Liver (tissue), 9 donors: ENCODE measurements around the gene HOXB3. TPM values are rescaled to one million over a fixed set of nuclear protein-coding genes. Genes with fewer than 3 reads are reported as not detected.

Experiments used
- DNase-seq: peaks from one replicate; pipeline ENCODE4 v3.0.0-alpha.2; 2017; ENCODE audit warnings: low spot score
- H3K27ac ChIP-seq, 2 donors: one replicate each; pipeline ENCODE4 v1.7.0; 2013; ENCODE audit warnings: inconsistent platforms in 2 of 2, low read length in 2 of 2, control low read depth in 1 of 2, low read depth in 1 of 2, mild to moderate bottlenecking in 1 of 2
- H3K27me3 ChIP-seq, 4 donors: one replicate each; pipeline versions ENCODE4 v1.6.1 to v1.7.0; 2013; ENCODE audit warnings: low read length in 3 of 4, inconsistent platforms in 1 of 4, mild to moderate bottlenecking in 1 of 4, moderate library complexity in 1 of 4; ENCODE audit not compliant: control insufficient read depth in 4 of 4, insufficient read depth in 4 of 4
- H3K36me3 ChIP-seq, 4 donors: one replicate each; pipeline versions ENCODE4 v1.6.1 to v1.7.0; 2013; ENCODE audit warnings: low read length in 3 of 4, mild to moderate bottlenecking in 3 of 4, low read depth in 1 of 4, moderate library complexity in 1 of 4; ENCODE audit not compliant: control insufficient read depth in 4 of 4, insufficient read depth in 3 of 4
- H3K4me1 ChIP-seq, 4 donors: one replicate each; pipeline versions ENCODE4 v1.6.1 to v1.7.0; 2013; ENCODE audit warnings: low read length in 3 of 4, mild to moderate bottlenecking in 3 of 4, moderate library complexity in 1 of 4; ENCODE audit not compliant: control insufficient read depth in 4 of 4, insufficient read depth in 4 of 4
- H3K4me3 ChIP-seq, 3 donors: one replicate each; pipeline versions ENCODE4 v1.6.1 to v1.7.0; 2013; ENCODE audit warnings: low read length in 3 of 3, control low read depth in 1 of 3, low read depth in 1 of 3, mild to moderate bottlenecking in 1 of 3
- H3K9ac ChIP-seq, 2 donors: one replicate each; pipeline ENCODE4 v1.7.0; 2013; ENCODE audit warnings: low read length in 2 of 2, mild to moderate bottlenecking in 2 of 2, moderate library complexity in 2 of 2, control low read depth in 1 of 2, low read depth in 1 of 2
- H3K9me3 ChIP-seq, 4 donors: one replicate each; pipeline versions ENCODE4 v1.6.1 to v1.7.0; 2013; ENCODE audit warnings: low read length in 3 of 4; ENCODE audit not compliant: control insufficient read depth in 4 of 4
- EGR1 ChIP-seq, 2 donors: IDR thresholded peaks; 2 replicates each; pipeline ENCODE4 v1.6.1; 2016 to 2018; ENCODE audit warnings: antibody characterized with exemption in 2 of 2, low read depth in 2 of 2
- FOXA1 ChIP-seq: IDR thresholded peaks from 2 replicates; pipeline ENCODE4 v1.6.1; 2016; ENCODE audit warnings: antibody characterized with exemption
- FOXA2 ChIP-seq: IDR thresholded peaks from 2 replicates; pipeline ENCODE4 v1.6.1; 2016; ENCODE audit warnings: antibody characterized with exemption
- GABPA ChIP-seq, 2 donors: IDR thresholded peaks in 1 of 2; conservative IDR thresholded peaks in 1 of 2; 2 replicates each; pipeline ENCODE4 v1.6.1; 2016; ENCODE audit warnings: antibody characterized with exemption in 2 of 2, mild to moderate bottlenecking in 1 of 2, moderate library complexity in 1 of 2
- HNF4A ChIP-seq, 2 donors: conservative IDR thresholded peaks; 2 replicates each; pipeline ENCODE4 v1.6.1; 2016; ENCODE audit warnings: antibody characterized with exemption in 2 of 2, mild to moderate bottlenecking in 2 of 2
- HNF4G ChIP-seq: IDR thresholded peaks from 2 replicates; pipeline ENCODE4 v1.6.1; 2016; ENCODE audit warnings: antibody characterized with exemption
- MAX ChIP-seq: IDR thresholded peaks from 2 replicates; pipeline ENCODE4 v1.6.1; 2016; ENCODE audit warnings: antibody characterized with exemption
- NR2F2 ChIP-seq: IDR thresholded peaks from 2 replicates; pipeline ENCODE4 v1.6.1; 2016; ENCODE audit warnings: antibody characterized with exemption
- RAD21 ChIP-seq, 2 donors: IDR thresholded peaks; 2 replicates each; pipeline ENCODE4 v1.6.1; 2016; ENCODE audit warnings: antibody characterized with exemption in 2 of 2, mild to moderate bottlenecking in 2 of 2
- REST ChIP-seq: IDR thresholded peaks from 2 replicates; pipeline ENCODE4 v1.6.1; 2016; ENCODE audit warnings: antibody characterized with exemption, mild to moderate bottlenecking
- RXRA ChIP-seq, 2 donors: IDR thresholded peaks; 2 replicates each; pipeline ENCODE4 v1.6.1; 2017 to 2018; ENCODE audit warnings: antibody characterized with exemption in 2 of 2, mild to moderate bottlenecking in 1 of 2
- SP1 ChIP-seq: IDR thresholded peaks from 2 replicates; pipeline ENCODE4 v1.6.1; 2018; ENCODE audit warnings: antibody characterized with exemption, mild to moderate bottlenecking
- TAF1 ChIP-seq: conservative IDR thresholded peaks from 2 replicates; pipeline ENCODE4 v1.6.1; 2016; ENCODE audit warnings: antibody characterized with exemption, mild to moderate bottlenecking
- YY1 ChIP-seq: IDR thresholded peaks from 2 replicates; pipeline ENCODE4 v1.6.1; 2016; ENCODE audit warnings: antibody characterized with exemption, mild to moderate bottlenecking
- ZBTB33 ChIP-seq: IDR thresholded peaks from 2 replicates; pipeline ENCODE4 v1.6.1; 2016; ENCODE audit warnings: antibody characterized with exemption
- WGBS: extraction: QIAGEN DNeasy Blood & Tissue Kit; methylation state at CpG from one replicate; pipeline ENCODE4 v1.1.7; 2013; 5-methylcytosine and 5-hydroxymethylcytosine counted together
- polyA plus RNA-seq, 2 donors: library from polyadenylated mRNA; stranded (reverse) in 1 of 2; unstranded in 1 of 2; fragments of 200-250 nt in 1 of 2; fragments of >200 nt in 1 of 2; fragmentation: Nextera tagmentation in 1 of 2; extraction: Ambion mirVana in 1 of 2; gene quantifications; one replicate each; pipeline versions ENCODE4 v1.2.1 to v1.2.3, GENCODE V29; 2013 to 2015
- total RNA-seq, 2 donors: library from RNA; depleted of rRNA; stranded (reverse); fragments of >200 nt; gene quantifications; one replicate each; pipeline ENCODE4 v1.2.3, GENCODE V29; 2014
- TF ChIP-seq, protein P1 (sequence below): fragments of 150-350 bp; IDR thresholded peaks from 2 replicates; pipeline ENCODE4 v1.5.1; 2017; ENCODE audit warnings: improper control_type of control experiment, low read depth, low read length; ENCODE audit not compliant: missing input control
- TF ChIP-seq, protein P2 (sequence below): IDR thresholded peaks from 2 replicates; pipeline ENCODE4 v1.6.1; 2016; ENCODE audit warnings: antibody characterized with exemption
- donor health status: healthy.
- donor health status: healthy.
- donor health status: healthy.
- donor health status: healthy.
- donor health status: healthy.

Gene HOXB3
- total and polyA plus RNA-seq, 4 donors = 0.75 to 2.2 (median 1.2) TPM

DNA sequence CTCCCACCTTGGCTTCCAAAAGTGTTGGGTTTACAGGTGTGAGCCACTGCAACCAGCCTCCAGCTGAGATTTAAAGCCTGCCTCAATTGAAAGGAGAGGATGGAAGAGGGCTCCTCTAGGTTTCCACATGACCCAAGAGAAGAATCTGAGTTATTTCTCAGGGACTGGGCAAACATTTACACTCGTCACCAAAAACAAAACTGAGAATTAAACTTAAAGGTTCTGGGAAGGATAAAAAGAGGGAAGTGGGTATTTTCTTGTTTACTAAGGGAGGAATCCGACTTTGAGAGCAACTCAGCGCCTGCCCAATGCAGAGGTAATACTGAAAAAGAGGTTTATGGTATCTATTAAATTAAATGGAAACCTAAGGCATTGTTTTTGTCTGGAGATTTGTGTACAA, 72.6 kb downstream of the HOXB3 start:
- Histone ChIP-seq H3K36me3 (no peaks in the 10 kb centered on the region), H3K9me3 (no peaks in the 10 kb centered on the region), H3K27me3 (peaks cover 0 to 17% (median 3%) of the 10 kb centered on the region in 4 donors), H3K9ac (no peak overlapping the region), H3K27ac (no peak overlapping the region), H3K4me1 (peaks cover 0 to 3% (median 0%) of the 10 kb centered on the region in 4 donors), H3K4me3 (no peak overlapping the region)
- no peak for DNase-seq
- TF ChIP-seq RAD21 (IDR thresholded peaks at IDR 0.05) (no peak), EGR1 (IDR thresholded peaks at IDR 0.05; ENCODE audit: low read depth in 2 of 2) (no peak), TAF1 (no peak), SP1 (no peak), MAX (no peak), NR2F2 (no peak), GABPA (IDR thresholded peaks at IDR 0.05 in 1 of 2, conservative IDR thresholded peaks at IDR 0.05 in 1 of 2) (no peak), HNF4A (conservative IDR thresholded peaks at IDR 0.05) (no peak), FOXA2 (no peak), RXRA (IDR thresholded peaks at IDR 0.05) (no peak), ZBTB33 (no peak), HNF4G (no peak), YY1 (no peak), FOXA1 (no peak), REST (no peak)
- TF ChIP-seq, protein P1, sequence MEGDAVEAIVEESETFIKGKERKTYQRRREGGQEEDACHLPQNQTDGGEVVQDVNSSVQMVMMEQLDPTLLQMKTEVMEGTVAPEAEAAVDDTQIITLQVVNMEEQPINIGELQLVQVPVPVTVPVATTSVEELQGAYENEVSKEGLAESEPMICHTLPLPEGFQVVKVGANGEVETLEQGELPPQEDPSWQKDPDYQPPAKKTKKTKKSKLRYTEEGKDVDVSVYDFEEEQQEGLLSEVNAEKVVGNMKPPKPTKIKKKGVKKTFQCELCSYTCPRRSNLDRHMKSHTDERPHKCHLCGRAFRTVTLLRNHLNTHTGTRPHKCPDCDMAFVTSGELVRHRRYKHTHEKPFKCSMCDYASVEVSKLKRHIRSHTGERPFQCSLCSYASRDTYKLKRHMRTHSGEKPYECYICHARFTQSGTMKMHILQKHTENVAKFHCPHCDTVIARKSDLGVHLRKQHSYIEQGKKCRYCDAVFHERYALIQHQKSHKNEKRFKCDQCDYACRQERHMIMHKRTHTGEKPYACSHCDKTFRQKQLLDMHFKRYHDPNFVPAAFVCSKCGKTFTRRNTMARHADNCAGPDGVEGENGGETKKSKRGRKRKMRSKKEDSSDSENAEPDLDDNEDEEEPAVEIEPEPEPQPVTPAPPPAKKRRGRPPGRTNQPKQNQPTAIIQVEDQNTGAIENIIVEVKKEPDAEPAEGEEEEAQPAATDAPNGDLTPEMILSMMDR = no peak
- TF ChIP-seq, protein P2, sequence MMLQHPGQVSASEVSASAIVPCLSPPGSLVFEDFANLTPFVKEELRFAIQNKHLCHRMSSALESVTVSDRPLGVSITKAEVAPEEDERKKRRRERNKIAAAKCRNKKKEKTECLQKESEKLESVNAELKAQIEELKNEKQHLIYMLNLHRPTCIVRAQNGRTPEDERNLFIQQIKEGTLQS = no peak
- 15% methylated on average over 3 of the region's 3 CpGs for WGBS
